ENCODE measurements around the gene FSTL4.

DNA sequence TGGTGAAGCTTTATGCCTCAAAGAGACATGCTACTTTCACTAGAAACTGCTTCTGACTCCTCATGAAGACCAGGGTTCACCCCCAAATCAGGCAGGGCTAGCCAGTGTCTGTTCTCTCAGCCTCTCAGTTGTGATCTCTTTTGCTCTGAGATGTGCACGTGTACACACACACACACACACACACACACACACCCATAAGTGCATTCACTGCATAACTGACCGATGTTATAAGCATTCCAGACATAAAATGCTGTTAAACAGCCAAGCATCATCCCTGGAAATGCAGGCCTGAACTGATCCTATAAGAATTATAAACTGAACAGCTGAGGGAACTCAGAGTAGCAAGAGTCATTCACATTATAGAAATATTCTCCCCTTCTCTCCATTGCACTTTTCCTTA is 85.0 kb downstream of the FSTL4 start:
- TF ChIP-seq, protein P1, sequence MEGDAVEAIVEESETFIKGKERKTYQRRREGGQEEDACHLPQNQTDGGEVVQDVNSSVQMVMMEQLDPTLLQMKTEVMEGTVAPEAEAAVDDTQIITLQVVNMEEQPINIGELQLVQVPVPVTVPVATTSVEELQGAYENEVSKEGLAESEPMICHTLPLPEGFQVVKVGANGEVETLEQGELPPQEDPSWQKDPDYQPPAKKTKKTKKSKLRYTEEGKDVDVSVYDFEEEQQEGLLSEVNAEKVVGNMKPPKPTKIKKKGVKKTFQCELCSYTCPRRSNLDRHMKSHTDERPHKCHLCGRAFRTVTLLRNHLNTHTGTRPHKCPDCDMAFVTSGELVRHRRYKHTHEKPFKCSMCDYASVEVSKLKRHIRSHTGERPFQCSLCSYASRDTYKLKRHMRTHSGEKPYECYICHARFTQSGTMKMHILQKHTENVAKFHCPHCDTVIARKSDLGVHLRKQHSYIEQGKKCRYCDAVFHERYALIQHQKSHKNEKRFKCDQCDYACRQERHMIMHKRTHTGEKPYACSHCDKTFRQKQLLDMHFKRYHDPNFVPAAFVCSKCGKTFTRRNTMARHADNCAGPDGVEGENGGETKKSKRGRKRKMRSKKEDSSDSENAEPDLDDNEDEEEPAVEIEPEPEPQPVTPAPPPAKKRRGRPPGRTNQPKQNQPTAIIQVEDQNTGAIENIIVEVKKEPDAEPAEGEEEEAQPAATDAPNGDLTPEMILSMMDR (IDR thresholded peaks at IDR 0.05; ENCODE audit: low read length): no peak
- TF ChIP-seq EZH2phosphoT487 (IDR thresholded peaks at IDR 0.05; ENCODE audit: low read length) (no peak), EZH2 (optimal IDR thresholded peaks at IDR 0.05; ENCODE audit: low read depth, low read length) (no peak)
